ENCODE data around the gene UBAC2. TPM values are rescaled to one million over a fixed set of nuclear protein-coding genes. Genes with fewer than 3 reads are reported as not detected.

UBAC2 gene
- total and polyA plus RNA-seq, 9 donors: 38.7 to 87.5 (median 48.0) TPM

DNA sequence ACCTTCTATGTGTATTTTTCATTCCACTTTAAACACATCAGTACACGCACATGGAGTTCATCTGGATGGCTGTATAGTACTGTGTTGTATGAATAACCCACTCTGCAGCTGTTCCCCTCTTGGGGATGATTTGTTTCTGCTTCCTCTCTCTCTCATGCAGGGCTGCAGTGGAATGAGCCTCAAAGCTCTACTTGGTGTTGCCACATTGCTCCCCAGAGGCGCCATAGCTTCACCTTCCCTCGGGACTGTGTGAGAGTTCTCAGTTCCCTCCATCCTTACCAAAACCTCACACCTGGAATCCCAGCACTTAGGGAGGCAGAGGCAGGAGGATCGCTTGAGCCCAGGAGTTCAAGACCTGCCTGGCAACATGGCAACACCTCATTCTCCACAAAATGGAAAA is 134.9 kb downstream of the UBAC2 start:
- no peaks in the 10 kb centered on the region for H3K27me3 ChIP-seq
- DNase-seq: no peak
- intact Hi-C loops (cut with DNase I): no loop called here
- 89 to 94% (median 91%) methylated on average over 4 of the region's 4 CpGs for WGBS, 3 donors
- no peak overlapping the region for H3K4me3 ChIP-seq
- no peaks in the 10 kb centered on the region for H3K4me1 ChIP-seq (ENCODE audit: insufficient read depth)
- no peaks in the 10 kb centered on the region for H3K36me3 ChIP-seq
- no peak overlapping the region for H3K27ac ChIP-seq
- TF ChIP-seq POLR2A (IDR thresholded peaks at IDR 0.05) (no peak), EP300 (IDR thresholded peaks at IDR 0.05) (no peak)
- TF ChIP-seq, protein P1, sequence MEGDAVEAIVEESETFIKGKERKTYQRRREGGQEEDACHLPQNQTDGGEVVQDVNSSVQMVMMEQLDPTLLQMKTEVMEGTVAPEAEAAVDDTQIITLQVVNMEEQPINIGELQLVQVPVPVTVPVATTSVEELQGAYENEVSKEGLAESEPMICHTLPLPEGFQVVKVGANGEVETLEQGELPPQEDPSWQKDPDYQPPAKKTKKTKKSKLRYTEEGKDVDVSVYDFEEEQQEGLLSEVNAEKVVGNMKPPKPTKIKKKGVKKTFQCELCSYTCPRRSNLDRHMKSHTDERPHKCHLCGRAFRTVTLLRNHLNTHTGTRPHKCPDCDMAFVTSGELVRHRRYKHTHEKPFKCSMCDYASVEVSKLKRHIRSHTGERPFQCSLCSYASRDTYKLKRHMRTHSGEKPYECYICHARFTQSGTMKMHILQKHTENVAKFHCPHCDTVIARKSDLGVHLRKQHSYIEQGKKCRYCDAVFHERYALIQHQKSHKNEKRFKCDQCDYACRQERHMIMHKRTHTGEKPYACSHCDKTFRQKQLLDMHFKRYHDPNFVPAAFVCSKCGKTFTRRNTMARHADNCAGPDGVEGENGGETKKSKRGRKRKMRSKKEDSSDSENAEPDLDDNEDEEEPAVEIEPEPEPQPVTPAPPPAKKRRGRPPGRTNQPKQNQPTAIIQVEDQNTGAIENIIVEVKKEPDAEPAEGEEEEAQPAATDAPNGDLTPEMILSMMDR (IDR thresholded peaks at IDR 0.05): no peak
- no peaks in the 10 kb centered on the region for H3K9me3 ChIP-seq

- TF ChIP-seq, protein P1 (IDR thresholded peaks at IDR 0.05): no peak
- no peaks in the 10 kb centered on the region for H3K36me3 ChIP-seq
- no peaks in the 10 kb centered on the region for H3K9me3 ChIP-seq
- WGBS, 3 donors: 95 to 96% (median 95%) methylated on average over 5 of the region's 5 CpGs
- no peak for DNase-seq
- H3K27ac ChIP-seq: no peak overlapping the region
- no peak overlapping the region for H3K4me3 ChIP-seq
- H3K4me1 ChIP-seq (ENCODE audit: insufficient read depth): no peaks in the 10 kb centered on the region
- intact Hi-C loops (cut with DNase I): no loop called here
- H3K27me3 ChIP-seq: no peaks in the 10 kb centered on the region
These were observed 138.6 kb downstream of the UBAC2 start for GRCh38 chr13:99339230-99339721.

DNA sequence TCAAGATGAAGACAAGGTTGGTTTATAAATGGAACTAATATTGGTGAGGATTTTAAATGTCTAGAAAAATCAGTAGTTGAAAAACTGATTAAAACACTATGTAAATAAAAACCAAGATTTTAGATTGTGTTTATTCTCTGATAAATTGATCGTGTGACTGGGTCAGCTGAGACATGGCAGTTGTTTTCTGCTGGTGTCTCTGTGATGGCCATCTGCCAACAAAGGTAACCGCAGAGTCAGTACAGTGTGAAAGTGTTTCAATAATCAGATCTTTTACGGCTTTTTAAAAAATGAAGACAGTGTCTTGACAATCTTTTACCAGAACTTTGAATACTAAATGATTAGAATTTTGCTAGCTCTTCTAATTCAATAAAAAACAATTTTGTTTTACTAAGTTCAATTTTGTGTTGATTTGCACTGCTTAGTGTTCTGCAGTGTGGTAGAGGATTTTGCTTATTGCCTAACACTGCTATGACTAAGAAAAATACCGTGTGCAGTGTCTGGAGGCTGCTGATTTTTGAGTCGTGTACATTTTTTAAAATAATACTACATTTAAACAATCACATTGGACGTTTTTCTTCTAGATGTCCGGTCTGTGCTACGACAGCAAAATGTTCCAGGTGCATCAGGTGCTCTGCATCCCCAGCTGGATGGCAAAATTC is 139.2 kb downstream of the UBAC2 start:
- Histone ChIP-seq H3K27ac (no peak overlapping the region), H3K36me3 (no peaks in the 10 kb centered on the region), H3K9me3 (no peaks in the 10 kb centered on the region), H3K4me1 (ENCODE audit: insufficient read depth) (no peaks in the 10 kb centered on the region), H3K4me3 (no peak overlapping the region), H3K27me3 (no peaks in the 10 kb centered on the region)
- intact Hi-C loops (cut with DNase I): no loop called here
- TF ChIP-seq EP300 (IDR thresholded peaks at IDR 0.05): no peak
- TF ChIP-seq, protein P1 (IDR thresholded peaks at IDR 0.05): no peak
- TF ChIP-seq POLR2A (IDR thresholded peaks at IDR 0.05): no peak
- DNase-seq: no peak
- WGBS, 3 donors: 78 to 85% (median 80%) methylated on average over 8 of the region's 8 CpGs

- H3K27ac ChIP-seq: no peak overlapping the region
- no peaks in the 10 kb centered on the region for H3K9me3 ChIP-seq
- intact Hi-C loops (cut with DNase I): no loop called here
- H3K27me3 ChIP-seq: no peaks in the 10 kb centered on the region
- no peaks in the 10 kb centered on the region for H3K36me3 ChIP-seq
- no peak overlapping the region for H3K4me3 ChIP-seq
- H3K4me1 ChIP-seq (ENCODE audit: insufficient read depth): no peaks in the 10 kb centered on the region
- TF ChIP-seq, protein P1 (IDR thresholded peaks at IDR 0.05): no peak
- TF ChIP-seq EP300 (IDR thresholded peaks at IDR 0.05) (no peak), POLR2A (IDR thresholded peaks at IDR 0.05) (no peak)
- no peak for DNase-seq
These were observed 140.0 kb downstream of the UBAC2 start for GRCh38 chr13:99340638-99341037.
